Fibroblast of mammary gland (primary cell): ENCODE measurements around the gene NRCAM.

Experiments used
- DNase-seq: peaks from one replicate; pipeline ENCODE4 v3.0.0-alpha.2; 2010; ENCODE audit warnings: low read depth
- H3K4me3 ChIP-seq: 2 replicates; pipeline ENCODE4 v1.5.1; 2011; ENCODE audit warnings: low read depth, mild to moderate bottlenecking, low read length, moderate library complexity; ENCODE audit not compliant: control insufficient read depth
- TF ChIP-seq, protein P1 (sequence below): conservative IDR thresholded peaks from 2 replicates; pipeline ENCODE4 v1.5.1; 2011; ENCODE audit warnings: low read depth, low read length, inconsistent platforms; ENCODE audit not compliant: control insufficient read depth, insufficient read depth

NRCAM gene

DNA sequence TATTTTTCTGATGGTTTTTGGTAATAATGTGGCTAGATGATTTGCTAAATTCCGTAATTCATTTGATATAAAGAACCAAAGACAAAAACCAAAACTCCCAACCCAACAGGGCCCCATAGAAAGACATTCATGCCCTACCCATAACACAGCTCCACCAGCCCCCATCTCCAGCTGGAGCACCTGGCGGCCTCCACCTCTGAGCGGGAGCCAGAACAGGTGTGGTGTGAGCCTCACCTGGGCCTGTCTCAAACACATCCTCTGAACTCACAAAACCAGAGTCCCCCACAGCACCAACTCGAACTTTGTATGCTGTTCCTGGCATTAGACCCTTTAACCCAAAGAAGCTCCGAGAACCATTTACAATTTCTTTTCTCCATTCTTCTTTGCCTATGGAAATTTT, 289.5 kb downstream of the NRCAM start:
- no peak overlapping the region for H3K4me3 ChIP-seq
- DNase-seq: no peak
- TF ChIP-seq, protein P1, sequence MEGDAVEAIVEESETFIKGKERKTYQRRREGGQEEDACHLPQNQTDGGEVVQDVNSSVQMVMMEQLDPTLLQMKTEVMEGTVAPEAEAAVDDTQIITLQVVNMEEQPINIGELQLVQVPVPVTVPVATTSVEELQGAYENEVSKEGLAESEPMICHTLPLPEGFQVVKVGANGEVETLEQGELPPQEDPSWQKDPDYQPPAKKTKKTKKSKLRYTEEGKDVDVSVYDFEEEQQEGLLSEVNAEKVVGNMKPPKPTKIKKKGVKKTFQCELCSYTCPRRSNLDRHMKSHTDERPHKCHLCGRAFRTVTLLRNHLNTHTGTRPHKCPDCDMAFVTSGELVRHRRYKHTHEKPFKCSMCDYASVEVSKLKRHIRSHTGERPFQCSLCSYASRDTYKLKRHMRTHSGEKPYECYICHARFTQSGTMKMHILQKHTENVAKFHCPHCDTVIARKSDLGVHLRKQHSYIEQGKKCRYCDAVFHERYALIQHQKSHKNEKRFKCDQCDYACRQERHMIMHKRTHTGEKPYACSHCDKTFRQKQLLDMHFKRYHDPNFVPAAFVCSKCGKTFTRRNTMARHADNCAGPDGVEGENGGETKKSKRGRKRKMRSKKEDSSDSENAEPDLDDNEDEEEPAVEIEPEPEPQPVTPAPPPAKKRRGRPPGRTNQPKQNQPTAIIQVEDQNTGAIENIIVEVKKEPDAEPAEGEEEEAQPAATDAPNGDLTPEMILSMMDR: no peak

DNA sequence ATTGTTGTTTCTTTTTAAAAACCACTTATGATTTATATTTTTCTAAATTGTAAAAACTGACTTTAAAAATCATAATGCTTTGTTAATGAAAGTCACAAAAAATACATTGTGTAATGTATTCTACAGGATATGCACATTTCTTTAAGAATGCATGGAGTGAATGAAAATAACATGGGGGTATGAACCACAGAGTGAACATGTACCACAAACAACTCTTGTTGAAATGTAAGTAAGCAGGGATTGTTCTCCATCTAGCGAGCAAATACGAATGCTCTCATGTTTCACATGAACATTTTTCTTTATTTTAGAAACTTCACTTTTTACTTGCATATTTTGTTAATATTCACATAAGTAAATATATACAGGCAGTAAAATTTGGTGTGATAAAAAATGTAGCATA, 290.5 kb downstream of the NRCAM start:
- no peak for DNase-seq
- TF ChIP-seq, protein P1: no peak
- no peak overlapping the region for H3K4me3 ChIP-seq

DNA sequence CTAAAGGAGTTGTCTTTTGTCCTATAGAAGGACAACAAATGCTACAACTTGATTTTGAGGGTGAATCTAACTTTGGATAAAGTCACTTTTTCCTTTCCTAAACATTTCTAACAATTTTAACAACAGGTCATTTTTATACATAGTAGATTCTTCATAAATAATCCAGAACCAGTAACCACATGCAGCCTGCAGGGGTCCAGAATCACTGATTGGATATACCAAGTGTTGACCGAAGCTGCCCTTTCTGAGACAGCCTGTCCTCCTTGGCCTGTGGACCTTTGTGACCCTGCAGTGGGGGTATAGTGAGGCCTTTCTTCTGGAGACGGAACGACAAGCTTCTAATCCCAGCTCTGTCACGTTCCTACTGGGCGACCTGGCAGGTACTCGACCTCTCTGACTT, 291.3 kb downstream of the NRCAM start:
- TF ChIP-seq, protein P1: no peak
- no peak overlapping the region for H3K4me3 ChIP-seq
- no peak for DNase-seq

DNA sequence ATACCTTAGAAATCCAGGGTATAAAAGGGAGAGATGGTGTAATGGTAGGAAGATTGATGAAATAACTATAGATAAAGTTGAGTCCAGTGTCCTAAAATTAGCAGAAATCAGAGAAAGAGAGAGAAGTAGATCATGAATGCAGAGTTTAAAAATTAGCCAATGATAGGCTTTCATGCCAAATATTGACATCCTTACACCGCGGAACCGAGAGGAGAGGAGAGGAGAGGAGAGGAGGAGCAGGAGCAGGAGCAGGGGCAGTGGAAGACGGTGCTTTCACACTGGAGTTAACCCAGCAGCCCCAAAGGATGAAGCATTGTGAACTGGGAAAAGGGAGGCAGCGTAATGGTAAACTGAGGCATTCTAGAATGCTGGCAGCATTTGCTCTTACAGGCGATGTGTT, 291.9 kb downstream of the NRCAM start:
- DNase-seq: no peak
- TF ChIP-seq, protein P1: no peak
- no peak overlapping the region for H3K4me3 ChIP-seq

DNA sequence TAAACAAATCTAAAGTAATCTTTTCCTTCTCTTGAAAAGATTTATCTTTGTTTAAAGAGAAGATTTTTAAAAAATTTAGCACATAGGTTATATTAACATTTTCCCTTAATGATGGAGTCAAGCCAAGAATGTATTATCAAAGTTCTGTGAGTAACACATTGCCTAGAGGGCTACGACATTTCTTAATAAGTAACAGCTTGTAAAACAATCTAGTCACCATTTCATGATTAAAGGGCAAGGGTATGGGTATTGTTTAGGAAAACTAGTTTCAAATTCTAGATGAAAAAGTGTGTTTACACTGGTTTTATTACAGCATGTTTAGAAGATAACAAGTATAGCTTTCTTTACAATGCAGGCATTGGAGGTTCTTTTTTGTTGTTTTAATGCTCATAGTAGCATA, 297.5 kb downstream of the NRCAM start:
- DNase-seq: peak; percentile 31
- TF ChIP-seq, protein P1: no peak
- H3K4me3 ChIP-seq: no peak overlapping the region

DNA sequence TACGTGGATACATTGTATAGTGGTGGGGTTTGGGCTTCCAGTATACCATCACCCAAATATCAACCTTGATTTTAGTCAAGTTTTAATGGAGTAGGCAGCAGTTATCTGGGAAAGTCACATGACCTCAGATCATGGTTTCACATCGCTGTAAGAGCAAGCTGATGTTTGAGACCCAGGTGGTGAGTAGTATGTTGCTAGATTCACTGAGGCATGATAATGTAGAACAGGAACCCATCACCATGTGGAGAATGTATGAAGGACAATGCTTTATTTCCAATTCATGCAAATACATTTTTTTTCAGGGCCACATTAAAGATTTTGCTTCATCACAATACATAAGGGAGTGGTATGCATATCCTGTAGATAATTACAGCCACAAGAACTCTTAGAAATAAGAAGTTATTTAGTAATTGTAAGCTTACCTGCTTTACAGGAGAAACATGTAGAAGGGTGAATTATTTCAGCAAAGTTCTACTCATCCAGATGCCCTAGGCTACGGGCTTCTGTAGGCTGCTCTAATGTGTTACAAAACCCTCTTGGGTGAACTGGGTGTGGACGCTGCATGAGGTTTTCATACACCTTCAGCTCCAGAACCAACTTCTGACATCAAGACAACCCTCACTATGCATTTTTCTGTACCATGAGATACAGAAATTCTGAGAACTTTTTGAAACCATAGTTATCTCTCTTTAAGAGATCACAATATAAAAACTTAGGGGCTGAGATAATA, 298.5 kb downstream of the NRCAM start:
- no peak for DNase-seq
- TF ChIP-seq, protein P1: no peak

More for the DNA sequence above, 298.5 kb downstream of the NRCAM start:
- no peak overlapping the region for H3K4me3 ChIP-seq
